ENCODE results near the gene EPSTI1.

- TF ChIP-seq POLR2A (IDR thresholded peaks at IDR 0.05; ENCODE audit: low read length) (no peak), RARB (CRISPR knock-in tag; IDR thresholded peaks at IDR 0.05) (no peak), FOSL2 (IDR thresholded peaks at IDR 0.05) (no peak), FOSL2 (CRISPR knock-in tag; IDR thresholded peaks at IDR 0.05) (no peak), ZFP36 (IDR thresholded peaks at IDR 0.05; ENCODE audit: borderline replicate concordance, partially characterized antibody) (no peak), SREBF2 (IDR thresholded peaks at IDR 0.05) (no peak), REST (IDR thresholded peaks at IDR 0.05) (no peak), EP300 (IDR thresholded peaks at IDR 0.05) (no peak), HMGXB4 (CRISPR knock-in tag; IDR thresholded peaks at IDR 0.05; ENCODE audit: borderline replicate concordance) (no peak), NR3C1 (IDR thresholded peaks at IDR 0.05) (no peak), JUNB (IDR thresholded peaks at IDR 0.05) (no peak)
- TF ChIP-seq, protein P1, sequence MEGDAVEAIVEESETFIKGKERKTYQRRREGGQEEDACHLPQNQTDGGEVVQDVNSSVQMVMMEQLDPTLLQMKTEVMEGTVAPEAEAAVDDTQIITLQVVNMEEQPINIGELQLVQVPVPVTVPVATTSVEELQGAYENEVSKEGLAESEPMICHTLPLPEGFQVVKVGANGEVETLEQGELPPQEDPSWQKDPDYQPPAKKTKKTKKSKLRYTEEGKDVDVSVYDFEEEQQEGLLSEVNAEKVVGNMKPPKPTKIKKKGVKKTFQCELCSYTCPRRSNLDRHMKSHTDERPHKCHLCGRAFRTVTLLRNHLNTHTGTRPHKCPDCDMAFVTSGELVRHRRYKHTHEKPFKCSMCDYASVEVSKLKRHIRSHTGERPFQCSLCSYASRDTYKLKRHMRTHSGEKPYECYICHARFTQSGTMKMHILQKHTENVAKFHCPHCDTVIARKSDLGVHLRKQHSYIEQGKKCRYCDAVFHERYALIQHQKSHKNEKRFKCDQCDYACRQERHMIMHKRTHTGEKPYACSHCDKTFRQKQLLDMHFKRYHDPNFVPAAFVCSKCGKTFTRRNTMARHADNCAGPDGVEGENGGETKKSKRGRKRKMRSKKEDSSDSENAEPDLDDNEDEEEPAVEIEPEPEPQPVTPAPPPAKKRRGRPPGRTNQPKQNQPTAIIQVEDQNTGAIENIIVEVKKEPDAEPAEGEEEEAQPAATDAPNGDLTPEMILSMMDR (IDR thresholded peaks at IDR 0.05), result no peak
These were observed 131.6 kb downstream of the EPSTI1 start for GRCh38 chr13:42860485-42860884.

All from A549 (cell line).